Smooth muscle cell of the brain vasculature (primary cell): Measurements from ENCODE around the gene FGGY.
"Not testable (repeated sequence)": the region's sequence is repeated elsewhere in the genome, so short reads cannot be mapped to it uniquely, and the experiment has no call there.

ENCODE experiments used
- DNase-seq: peaks from one replicate; pipeline ENCODE4 v3.0.0-alpha.2; 2012; ENCODE audit warnings: low read depth, low spot score

The FGGY gene

DNA sequence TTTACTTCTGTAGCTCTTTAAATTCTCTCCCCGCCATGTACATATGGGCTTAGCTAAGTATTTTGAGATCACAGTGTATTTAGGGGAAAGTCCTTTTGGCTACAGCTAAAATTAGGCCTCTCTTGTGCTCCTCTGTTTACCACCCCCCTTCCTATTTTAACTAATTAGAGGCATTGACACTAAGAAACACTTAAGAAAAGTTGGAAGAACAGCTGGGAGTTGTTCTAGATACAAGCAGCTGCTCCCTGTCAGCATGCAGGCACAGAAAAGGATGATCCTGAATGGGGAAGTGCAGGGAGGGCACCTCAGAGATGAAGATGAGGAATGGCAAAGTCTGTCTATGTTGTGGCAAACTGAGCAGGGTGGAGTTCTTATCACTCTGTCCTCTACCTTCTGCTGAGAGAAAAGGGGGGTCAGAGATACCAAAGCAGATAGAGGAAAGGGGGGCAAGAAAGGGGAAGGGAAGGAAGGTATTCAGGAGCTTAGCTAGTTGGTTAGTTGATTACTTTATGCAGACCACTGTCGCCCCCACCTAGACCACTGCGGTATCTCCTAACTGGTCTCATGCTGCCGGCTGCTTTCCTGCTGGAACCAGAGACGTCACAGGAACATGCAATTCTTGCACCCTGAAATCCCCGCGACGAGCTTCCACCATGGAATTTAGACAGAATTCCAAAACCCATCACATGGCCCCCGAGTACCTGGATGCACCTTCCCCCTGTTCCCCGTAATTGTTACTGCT lies 435.5 kb downstream of the FGGY start:
- no peak for DNase-seq

DNA sequence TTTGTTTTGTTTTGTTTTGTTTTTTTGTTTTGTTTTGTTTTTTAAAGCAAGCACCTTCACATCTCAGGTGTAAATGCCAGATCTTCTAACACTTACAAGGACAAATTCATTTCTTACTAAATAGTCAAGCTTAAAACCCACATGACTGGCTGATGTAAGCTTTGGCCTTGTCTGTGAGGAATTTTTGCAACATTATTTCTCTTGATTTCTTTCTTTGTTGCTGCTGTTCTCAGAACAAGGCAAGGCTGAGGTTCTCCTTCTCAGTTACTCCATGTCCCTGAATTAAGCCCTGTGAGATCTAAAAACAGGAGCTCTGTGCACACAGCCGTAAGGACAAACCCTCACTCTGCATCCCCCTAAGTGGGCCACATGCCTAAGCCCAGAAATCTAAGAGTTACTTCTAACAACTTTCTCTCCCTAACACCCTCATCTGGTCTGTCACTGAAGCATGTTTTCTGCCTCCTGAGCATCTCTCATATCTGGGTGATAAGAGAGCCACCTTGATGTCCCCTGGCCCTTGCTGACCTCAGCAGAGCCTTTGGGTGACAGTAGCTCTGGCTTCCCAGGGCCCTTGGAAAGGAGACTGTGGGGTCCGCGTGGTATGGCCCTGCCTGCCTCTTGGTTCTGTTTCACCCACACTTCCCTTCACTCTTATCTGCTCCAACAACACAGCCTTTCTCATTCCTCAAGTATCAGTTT lies 436.7 kb downstream of the FGGY start:
- DNase-seq = no peak

DNA sequence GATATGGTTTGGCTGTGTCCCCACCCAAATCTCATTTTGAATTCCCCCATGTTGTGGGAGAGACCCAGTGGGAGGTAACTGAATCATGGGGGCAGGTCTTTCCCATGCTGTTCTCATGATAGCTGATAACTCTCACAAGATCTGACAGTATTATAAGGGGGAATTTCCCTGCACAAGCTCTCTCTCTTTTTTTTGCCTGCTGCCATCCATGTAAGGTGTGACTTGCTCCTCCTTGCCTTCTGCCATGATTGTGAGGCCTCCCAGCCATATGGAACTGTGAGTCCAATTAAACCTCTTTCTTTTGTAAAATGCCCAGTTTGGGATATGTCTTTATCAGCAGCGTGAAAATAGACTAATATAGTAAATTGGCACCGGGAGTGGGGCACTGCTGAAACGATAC lies 439.0 kb downstream of the FGGY start:
- DNase-seq = not testable (repeated sequence)

DNA sequence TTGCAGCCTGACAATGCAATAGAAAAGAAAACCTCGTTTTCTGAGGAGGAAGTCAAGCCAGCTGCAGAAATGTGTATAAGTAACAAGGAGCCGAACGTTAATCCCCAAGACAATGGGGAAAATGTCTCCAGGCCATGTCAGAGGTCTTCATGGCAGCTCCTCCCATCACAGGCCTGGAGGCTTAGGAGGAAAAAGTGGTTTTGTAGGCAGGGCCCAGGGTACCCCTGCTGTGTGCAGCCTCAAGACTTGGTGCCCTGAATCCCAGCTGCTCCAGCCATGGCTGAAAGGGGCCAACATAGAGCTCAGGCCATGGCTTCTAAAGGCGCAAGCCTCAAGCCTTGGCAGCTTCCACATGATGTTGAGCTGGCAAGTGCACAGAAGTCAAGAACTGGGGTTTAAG lies 439.9 kb downstream of the FGGY start:
- no peak for DNase-seq

DNA sequence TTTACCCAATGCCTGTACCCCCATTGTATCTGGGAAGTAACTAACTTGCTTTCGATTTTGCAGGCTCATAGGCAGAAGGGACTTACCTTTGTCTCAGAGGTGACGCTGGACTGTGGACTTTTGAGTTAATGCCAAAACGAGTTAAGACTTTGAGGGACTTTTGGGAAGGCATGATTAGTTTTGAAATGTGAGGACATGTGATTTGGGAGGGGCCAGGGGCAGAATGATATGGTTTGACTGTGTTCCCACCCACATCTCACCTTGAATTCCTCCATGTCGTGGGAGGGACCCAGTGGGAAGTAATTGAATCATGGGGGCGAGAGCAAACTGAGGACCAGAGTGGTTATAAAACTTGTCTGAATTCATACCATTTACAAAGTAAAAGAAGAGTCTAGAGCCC lies 440.7 kb downstream of the FGGY start:
- DNase-seq = no peak

DNA sequence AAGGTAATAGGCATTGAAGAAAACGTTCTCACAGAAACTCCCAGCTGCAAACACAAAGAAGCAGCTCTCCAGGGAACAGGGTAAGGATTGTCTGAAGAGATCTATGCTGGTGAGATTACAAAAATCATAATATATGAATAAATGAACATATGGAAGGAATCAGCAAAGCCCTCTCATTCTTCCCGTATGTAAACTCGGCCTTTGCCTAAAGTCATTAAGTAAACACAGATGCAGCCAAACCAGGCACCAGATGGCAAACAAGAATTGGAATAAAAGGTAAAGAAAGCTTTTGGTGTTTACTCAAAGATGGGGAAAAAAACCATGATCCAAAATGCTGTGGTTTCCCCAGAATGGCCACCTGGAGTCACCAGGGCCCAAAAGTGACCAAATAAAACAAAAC lies 441.3 kb downstream of the FGGY start:
- peak; percentile 89 for DNase-seq

DNA sequence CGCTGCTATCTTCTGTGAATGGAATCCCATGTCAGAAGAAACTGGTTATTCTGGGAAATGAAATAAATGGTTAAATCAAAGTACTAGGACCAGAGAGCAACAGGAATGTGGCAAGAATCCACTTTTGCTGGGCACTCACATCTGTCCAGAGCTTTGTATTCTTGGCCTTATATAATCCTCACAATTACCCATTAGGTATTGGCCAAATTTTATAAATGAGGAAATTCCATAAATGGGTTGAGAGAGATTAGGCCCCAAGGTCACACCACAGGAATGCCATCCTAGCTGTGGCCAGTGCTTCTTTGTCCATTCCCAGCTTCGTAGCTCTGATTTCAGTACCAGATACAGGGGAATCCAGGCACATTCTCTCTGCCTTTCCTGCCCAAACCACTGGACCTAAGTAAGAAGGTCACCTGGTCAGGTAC lies 441.7 kb downstream of the FGGY start:
- no peak for DNase-seq

DNA sequence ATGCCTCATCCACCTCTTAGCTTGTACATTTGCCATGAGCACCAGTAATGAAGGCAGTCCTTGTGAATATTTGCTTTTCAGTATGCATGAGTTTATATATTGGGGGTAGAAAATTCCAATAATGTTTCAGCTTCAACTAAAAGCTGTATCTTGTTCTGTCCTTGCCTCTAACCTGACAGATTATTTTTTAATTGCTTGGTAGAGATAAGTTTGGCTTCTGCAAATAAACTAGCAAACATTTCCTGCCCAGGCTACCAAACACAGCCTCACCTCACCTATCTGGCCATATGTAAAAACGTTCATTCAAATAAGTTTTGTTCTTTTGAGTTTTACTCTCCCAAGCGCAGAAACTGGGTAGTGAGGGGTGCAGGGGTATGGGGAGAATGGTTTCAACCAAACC lies 442.2 kb downstream of the FGGY start:
- no peak for DNase-seq

DNA sequence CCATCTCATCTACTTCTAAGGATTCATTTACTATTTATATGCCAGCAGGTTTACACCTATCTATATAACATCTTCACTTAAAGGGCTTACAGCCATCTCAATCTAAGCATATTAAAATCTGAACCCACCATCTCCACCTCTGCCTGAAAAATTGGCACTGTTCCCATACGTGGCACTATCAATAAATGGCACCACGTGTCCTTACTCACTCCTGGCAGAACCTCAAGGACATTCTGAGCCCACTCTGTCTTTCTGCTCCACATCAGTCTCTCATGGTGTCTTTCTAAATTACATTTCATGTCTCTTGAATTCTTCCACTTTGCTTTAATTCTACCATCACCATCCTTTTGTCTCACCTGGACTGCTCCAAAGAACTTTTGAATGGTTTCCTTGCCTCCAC lies 445.6 kb downstream of the FGGY start:
- DNase-seq = no peak

DNA sequence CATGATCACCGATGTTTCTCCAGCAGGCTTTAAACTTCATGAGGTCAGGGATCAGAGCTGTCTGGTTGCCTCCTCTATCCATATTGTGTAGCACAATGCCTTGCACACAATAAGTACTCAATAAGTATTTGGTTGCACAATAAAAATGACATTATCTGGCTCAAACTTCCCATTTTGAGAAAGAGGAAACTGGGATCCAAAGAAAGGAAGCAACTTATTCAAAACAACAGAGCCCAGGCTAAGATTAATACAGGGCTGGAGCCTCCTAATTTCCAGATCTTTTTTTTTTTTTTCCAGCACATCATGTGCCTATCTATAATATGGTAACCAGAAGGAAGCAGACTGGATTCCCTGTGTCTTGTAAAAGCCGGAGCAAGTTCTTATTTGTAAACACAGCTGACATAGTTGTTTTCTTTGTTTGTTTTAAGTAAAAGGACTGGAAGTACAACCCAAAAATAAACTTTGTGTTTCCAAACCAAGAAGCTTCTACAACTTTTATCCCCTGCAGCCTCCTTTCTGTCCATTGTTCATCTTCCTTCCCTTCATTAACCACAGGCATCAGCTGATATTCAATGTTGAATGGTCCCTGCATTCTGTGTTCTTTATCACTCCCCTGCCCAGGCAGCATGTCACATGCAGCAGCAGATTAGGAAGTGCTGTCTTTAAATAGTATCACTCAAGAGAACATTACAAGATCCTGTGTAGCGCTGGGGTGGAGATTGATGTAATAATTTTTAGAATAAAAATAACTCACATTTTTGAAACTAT lies 446.6 kb downstream of the FGGY start:
- DNase-seq = no peak

DNA sequence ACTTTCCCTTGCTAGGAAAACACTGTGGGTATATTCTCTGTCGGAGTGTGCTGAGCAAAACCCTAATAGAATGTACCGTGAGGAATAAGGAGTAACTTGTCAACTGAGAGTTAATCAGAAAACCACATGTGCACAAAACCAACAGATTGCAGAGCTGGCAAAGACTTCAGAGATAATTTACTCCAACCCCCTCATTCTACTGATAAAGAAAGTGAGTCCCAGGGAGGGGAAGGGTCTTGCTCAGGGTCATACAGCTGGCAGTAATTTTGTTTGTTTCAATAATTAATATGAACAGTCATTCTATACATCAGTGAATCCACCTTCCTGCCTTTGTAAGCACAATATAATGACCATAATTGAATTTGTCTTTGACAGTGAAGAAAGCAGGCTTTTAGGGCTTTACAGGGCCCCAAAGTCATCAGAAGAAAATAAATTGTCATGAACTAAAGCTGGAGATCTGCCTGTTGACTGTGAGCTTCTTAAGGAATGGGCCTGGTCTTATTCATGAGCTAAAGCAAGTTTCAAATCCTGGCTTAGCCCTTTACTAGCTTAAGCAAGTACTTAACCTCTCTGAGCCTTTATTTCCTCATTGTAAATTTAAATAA lies 450.6 kb downstream of the FGGY start:
- no peak for DNase-seq

DNA sequence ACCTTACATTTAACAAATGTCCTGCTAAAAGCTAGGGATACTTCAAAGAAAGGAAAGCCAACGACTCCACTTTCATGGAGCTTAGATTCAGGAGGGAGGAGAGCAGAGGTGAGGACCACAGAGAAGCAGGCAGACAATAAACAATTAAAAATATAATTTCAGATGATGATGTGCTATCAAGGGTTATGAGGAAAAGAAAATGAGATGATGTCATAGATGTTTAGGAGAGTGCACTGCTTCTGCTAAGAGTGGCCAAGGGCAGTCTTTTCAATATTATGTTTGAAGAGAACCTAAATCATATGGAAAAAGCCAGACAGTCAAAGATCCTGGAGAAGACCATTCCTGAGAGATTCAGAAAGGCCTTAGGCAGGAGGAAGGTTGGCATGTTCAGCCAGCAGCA lies 451.2 kb downstream of the FGGY start:
- no peak for DNase-seq

DNA sequence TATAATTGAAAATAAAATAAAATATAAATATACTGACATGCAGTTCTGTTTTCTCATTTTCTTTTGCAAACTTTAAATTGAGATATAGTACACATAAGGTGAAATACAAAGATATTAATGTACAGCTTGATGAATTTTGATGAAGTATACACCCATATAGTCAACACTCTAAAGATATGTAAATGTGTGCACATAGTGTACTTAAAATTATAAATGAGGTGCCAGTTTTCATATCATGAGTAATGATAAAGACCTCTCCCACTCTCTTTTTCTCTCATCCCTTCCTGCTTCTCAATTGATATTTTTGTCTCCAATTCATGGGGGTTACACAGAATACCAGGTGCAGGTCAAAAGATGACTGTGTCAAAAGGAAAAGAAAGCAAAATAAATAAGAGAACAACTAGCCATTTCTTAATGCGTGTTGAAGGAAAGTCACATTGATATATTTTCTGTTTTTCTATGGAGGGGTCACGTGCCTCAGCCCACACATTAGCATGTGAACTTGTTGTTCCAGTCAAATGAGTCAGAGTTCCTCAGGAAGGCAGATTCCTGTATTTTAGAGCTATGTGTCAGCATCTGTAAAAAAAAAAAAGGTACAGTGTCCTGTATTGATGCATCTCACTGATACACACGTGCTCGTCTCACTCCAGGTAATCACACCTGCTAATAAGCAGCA lies 453.6 kb downstream of the FGGY start:
- peak; percentile 84 for DNase-seq

DNA sequence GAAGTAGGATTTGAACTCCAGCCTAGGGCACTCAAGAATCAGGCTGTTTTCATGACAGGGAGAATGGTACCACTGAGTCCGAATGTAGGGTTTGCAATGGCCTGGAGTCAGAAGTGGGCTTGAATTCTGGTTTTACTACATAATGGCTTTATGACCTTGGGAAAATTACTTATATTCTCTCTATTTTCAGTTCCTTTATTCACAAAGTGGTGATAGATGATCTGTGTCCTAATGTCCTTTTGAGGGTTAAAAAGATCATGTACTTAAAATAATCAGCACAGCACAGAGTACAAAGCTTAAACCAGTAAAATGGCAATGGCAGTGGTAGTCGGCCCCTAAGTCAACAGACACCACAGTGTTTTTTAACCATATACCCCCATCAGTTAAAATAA lies 454.1 kb downstream of the FGGY start:
- no peak for DNase-seq

DNA sequence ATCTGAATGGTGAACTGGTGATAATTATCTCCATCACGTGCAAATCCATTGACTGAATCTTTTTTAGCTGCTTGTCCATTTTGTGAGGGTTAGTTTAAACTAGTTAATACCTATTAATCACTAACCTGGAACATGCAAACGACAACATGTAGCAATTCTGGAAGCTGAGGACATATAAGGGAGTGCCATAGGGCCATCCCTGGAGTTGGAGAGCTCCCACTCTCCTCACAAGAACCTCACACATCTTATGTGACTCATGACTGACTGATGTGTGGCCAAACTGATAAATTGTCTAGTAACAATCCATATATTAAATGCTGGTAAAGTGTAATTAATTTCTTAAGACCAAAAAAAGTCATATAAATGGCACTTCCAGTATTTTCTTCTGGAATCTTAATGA lies 454.9 kb downstream of the FGGY start:
- no peak for DNase-seq

DNA sequence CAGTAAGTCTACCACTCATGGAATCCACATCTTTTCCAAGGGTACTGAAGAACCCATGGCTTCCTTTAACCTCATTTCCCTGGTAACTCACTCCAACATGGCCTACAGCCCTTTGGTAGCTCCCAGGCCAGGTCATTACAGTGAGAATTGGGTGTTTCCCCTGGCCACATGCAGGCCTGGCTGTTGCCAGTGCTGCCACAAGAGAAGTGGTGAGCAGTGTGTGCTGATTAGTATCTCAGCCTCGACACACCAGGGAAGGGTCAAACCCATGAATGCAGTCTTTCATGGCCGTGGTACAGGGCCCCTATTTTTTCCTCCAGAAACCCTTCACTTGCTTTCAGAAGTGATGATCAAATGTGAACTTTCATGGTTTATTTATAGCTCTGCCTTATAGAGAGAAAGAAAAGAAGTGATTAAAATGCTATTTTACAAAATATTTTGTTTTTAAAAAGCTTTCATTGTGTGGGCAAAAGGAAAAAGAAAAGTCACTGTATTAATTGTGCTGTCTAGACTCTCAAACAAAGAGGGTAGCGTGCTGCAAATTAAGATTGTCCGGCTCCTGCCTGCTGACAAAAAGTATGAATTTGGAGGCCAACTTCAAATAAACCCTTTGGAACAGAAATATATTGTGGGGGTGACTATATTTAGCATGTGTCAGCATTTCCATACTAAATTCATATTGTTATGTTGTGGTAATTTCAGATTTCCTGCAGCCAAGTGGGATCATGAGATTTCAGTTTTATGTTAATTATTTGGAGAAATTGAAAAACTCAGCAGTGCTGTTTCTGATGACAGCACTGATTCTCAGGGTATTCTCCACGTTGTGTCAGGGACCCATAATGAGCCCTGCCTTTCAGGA lies 455.9 kb downstream of the FGGY start:
- DNase-seq = no peak

DNA sequence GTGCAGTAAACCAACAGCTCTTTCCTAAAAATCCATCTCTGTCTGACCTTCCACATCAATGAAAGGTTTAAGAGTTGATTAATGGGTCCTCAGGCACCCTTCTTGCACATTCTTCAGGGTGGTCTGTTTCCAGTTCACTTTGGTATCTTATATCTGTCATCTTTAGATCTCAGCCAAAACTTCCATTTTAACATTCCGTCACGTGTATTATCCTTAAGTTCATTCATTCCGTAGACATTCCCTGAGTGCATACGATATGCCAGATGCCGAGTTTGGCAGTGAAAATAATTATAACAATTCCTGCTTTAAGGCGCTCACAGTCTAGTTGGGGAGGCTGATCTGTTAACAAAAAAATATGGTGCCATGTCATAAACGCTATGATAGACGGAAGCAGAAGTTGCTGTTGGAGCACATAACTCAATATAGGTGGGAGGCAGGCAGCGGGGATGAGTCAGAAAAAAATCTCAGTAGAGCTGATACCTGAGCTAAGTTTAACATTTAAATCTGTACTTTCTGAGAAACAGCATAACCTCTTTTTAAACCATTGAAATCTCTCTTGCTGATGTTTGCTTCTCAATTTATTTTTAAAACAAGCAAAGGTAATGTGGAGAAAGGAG lies 458.3 kb downstream of the FGGY start:
- no peak for DNase-seq

DNA sequence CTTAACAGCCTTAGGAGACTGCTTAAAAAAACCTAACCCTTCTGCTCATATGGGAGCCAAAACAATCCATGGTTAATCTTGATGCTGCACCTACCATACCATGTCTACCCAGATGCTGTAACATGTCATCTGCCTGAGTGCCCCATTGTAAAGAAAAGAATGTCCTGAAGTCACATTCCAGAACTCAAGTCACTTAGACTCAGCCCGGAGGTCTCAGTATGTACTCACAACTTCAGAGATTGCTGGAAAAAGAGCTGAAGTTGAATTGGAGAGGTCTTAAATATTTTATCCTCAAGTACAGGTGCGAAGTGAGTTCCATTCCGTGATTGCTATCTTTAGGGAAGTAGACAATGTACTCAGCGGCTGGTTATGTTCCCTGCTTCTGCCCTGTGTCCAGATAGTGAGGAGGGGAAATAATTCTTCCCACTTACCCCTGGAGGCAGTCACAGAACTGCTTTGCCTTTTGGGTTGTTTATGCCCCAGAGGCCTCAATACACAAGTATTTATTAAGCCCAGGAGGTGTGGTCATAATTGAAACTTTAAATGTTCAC lies 460.4 kb downstream of the FGGY start:
- no peak for DNase-seq

DNA sequence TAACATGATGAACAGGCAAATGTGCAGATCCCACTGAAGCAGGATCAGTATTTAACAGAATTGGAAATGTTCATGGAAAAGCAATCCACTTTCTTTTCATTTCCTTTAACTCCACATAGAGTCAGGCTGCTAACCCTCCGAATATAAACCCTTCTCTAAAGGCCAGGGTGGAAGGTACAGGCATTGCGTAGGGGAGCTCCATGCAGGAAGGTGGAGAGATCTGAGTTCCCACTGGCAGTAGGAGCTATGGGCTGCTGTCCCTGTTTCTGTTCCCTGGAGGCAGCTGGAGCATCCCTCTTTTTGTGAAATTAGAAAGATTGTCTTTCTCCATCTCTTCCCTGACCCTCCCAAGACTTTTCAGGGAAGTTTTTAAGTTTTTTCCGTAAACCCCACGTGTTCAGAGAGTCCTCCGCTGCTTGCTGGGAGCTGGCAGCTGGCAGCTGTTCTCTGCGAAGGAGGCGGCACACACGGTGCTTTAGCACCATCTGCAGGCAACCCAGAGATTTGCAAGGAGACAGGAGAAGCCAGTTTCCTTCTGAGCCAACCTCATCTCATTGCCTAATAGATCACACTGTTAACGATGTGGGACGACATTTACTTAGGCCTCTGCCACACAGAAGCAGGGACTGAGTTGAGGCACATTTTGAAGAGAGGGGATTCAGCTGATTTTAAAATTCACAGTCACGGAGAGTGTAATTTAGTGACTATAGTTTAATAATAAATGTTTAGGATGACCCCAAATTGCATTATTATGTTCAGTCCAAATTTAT lies 462.4 kb downstream of the FGGY start:
- peak; percentile 50 for DNase-seq
